ENCODE data around the gene SERGEF. TPM values are rescaled to one million over a fixed set of nuclear protein-coding genes. Genes with fewer than 3 reads are reported as not detected.

The SERGEF gene
- total and polyA plus RNA-seq, 2 of the 13 experiments (the other 11 are each of a cell fraction or from before 2014, with no cell fraction given), result 54.5 to 114 TPM

- TF ChIP-seq GRHL1 (CRISPR knock-in tag; conservative IDR thresholded peaks at IDR 0.05) (no peak), SMYD3 (CRISPR knock-in tag; IDR thresholded peaks at IDR 0.05) (no peak), CSRNP1 (CRISPR knock-in tag; IDR thresholded peaks at IDR 0.05) (no peak), PCBP1 (IDR thresholded peaks at IDR 0.05; ENCODE audit: borderline replicate concordance, low read depth, low read length) (no peak), ZNF232 (CRISPR knock-in tag; IDR thresholded peaks at IDR 0.05; ENCODE audit: borderline replicate concordance) (no peak)
Measured at GRCh38 chr11:17851697-17852096, 161.2 kb downstream of the SERGEF start (continued).

- BruUV-seq (replicated peaks), result no TSS peak
- 94% methylated on average over 2 of the region's 2 CpGs for WGBS (ENCODE audit: low lambda C conversion rate)
- TF ChIP-seq SSRP1 (CRISPR knock-in tag; IDR thresholded peaks at IDR 0.05) (no peak), NCOA1 (CRISPR knock-in tag; IDR thresholded peaks at IDR 0.05) (no peak), PCBP1 (IDR thresholded peaks at IDR 0.05; ENCODE audit: borderline replicate concordance, low read depth, low read length) (no peak), ARID2 (CRISPR knock-in tag; IDR thresholded peaks at IDR 0.05; ENCODE audit: borderline replicate concordance) (no peak), FOSL2 (CRISPR knock-in tag; IDR thresholded peaks at IDR 0.05) (no peak), MEF2D (CRISPR knock-in tag; IDR thresholded peaks at IDR 0.05) (no peak), CEBPZ (IDR thresholded peaks at IDR 0.05; ENCODE audit: low read length) (no peak), ZNF260 (CRISPR knock-in tag; IDR thresholded peaks at IDR 0.05; ENCODE audit: borderline replicate concordance, low read depth) (no peak), SOX13 (IDR thresholded peaks at IDR 0.05) (no peak), SOX13 (CRISPR knock-in tag; conservative IDR thresholded peaks at IDR 0.05 in 1 of 2, IDR thresholded peaks at IDR 0.05 in 1 of 2) (no peak), BORCS8-MEF2B (CRISPR knock-in tag; IDR thresholded peaks at IDR 0.05) (no peak), ZNF660 (CRISPR knock-in tag; IDR thresholded peaks at IDR 0.05; ENCODE audit: borderline replicate concordance, low read depth) (no peak)
Measured at GRCh38 chr11:17850336-17850735, 162.5 kb downstream of the SERGEF start.

More at GRCh38 chr11:17850336-17850735, 162.5 kb downstream of the SERGEF start:
- Histone ChIP-seq H3K9me3 (ENCODE audit: low read length) (no peaks in the 10 kb centered on the region), H3K79me2 (ENCODE audit: insufficient read depth, low read length) (no peaks in the 10 kb centered on the region), H3K27me3 (ENCODE audit: control insufficient read depth in 1 of 2, insufficient read depth in 2 of 2, low read length in 2 of 2) (no peaks in the 10 kb centered on the region), H3K4me1 (ENCODE audit: insufficient read depth, low read length) (no peaks in the 10 kb centered on the region), H4K20me1 (ENCODE audit: insufficient read depth, low read length) (no peaks in the 10 kb centered on the region), H3K4me2 (ENCODE audit: low read depth, low read length) (no peak overlapping the region), H2AFZ (ENCODE audit: low read length) (no peak overlapping the region), H3K9ac (ENCODE audit: insufficient read depth, low read depth, low read length) (no peak overlapping the region), H3K36me3 (replicated peaks in 1 of 2; ENCODE audit: control insufficient read depth in 1 of 2, insufficient read depth in 2 of 2, low read length in 2 of 2) (peaks cover 3 to 33% of the 10 kb centered on the region in 2 experiments; a peak in 3 of 5 replicates), H3K4me3 (replicated peaks in 1 of 3; ENCODE audit: insufficient read depth in 1 of 3, low read depth in 2 of 3, low read length in 3 of 3) (no peak overlapping the region), H3K27ac (ENCODE audit: extremely low read length, insufficient read depth, low read length) (no peak overlapping the region)
- ChIA-PET POLR2A (no interaction called here), CTCF (ENCODE audit: low intra/inter-chr PET ratio, low total read pairs) (no interaction called here)
- in situ Hi-C loops (cut with HindIII; ENCODE audit: extremely low pct_ligation_motif_present, low pct_unique_long_range_greater_than_20kb) (no loop called here), intact Hi-C loops (cut with micrococcal nuclease; ENCODE audit: unreplicated experiment) (no loop called here)
- FAIRE-seq, result no peak
- no peak for DNase-seq (ENCODE audit: low spot score)
- no peak for ATAC-seq
